GM12891 (cell line): ENCODE measurements around the gene OBP2B.
"Not testable (repeated sequence)": the region's sequence is repeated elsewhere in the genome, so short reads cannot be mapped to it uniquely, and the experiment has no call there.

ENCODE experiments used
- DNase-seq: peaks from one replicate; pipeline ENCODE4 v3.0.0; 2011; ENCODE audit warnings: low spot score; ENCODE audit not compliant: insufficient read length
- FAIRE-seq: peaks from 2 replicates; lab custom pipeline; 2011; peaks lifted over from hg19 to GRCh38; lab: Jason Lieb, UNC
- PAX5 ChIP-seq: IDR thresholded peaks from 2 replicates; pipeline ENCODE4 v1.6.1; 2011; ENCODE audit warnings: low read length, moderate library complexity, mild to moderate bottlenecking; ENCODE audit not compliant: insufficient read depth, severe bottlenecking
- POLR2A ChIP-seq: IDR thresholded peaks from 2 replicates; pipeline ENCODE4 v1.6.1; 2011; ENCODE audit warnings: low read depth, low read length, control low read depth
- POLR2AphosphoS5 ChIP-seq: IDR thresholded peaks from 2 replicates; pipeline ENCODE4 v1.6.1; 2011; ENCODE audit warnings: low read depth, low read length, control low read depth
- POU2F2 ChIP-seq: IDR thresholded peaks from 2 replicates; pipeline ENCODE4 v1.6.1; 2011; ENCODE audit warnings: low read depth, mild to moderate bottlenecking, control low read depth, low read length, moderate library complexity
- SPI1 ChIP-seq: IDR thresholded peaks from 2 replicates; pipeline ENCODE4 v1.6.1; 2011; ENCODE audit warnings: low read depth, low read length, control low read depth
- TAF1 ChIP-seq: IDR thresholded peaks from 2 replicates; pipeline ENCODE4 v1.6.1; 2011; ENCODE audit warnings: low read depth, low read length, control low read depth

OBP2B gene

GRCh38 chr9:133173056-133173455 is 36.0 kb downstream of the OBP2B start:
- DNase-seq (no peak), FAIRE-seq (no peak)
- no peak for TF ChIP-seq POLR2AphosphoS5
- no peak for TF ChIP-seq TAF1
- TF ChIP-seq SPI1, result no peak
- TF ChIP-seq PAX5, result no peak
- no peak for TF ChIP-seq POU2F2
- no peak for TF ChIP-seq POLR2A

- DNase-seq, result no peak
- TF ChIP-seq POU2F2 (no peak), PAX5 (no peak), TAF1 (no peak), POLR2A (no peak)
- FAIRE-seq, result no peak
Observed at GRCh38 chr9:133171161-133171961, 37.7 kb downstream of the OBP2B start.

GRCh38 chr9:133170716-133171115 is 38.3 kb downstream of the OBP2B start:
- FAIRE-seq (no peak), DNase-seq (no peak)
- TF ChIP-seq POU2F2 (no peak), SPI1 (no peak), PAX5 (no peak)

GRCh38 chr9:133169687-133170086 is 39.4 kb downstream of the OBP2B start:
- FAIRE-seq, DNase-seq: not testable (repeated sequence)

GRCh38 chr9:133169102-133169501 is 39.9 kb downstream of the OBP2B start:
- TF ChIP-seq POLR2A (no peak), SPI1 (no peak), POLR2AphosphoS5 (no peak), POU2F2 (no peak), TAF1 (no peak)
- no peak for DNase-seq
- no peak for FAIRE-seq

GRCh38 chr9:133168432-133168831 is 40.6 kb downstream of the OBP2B start:
- DNase-seq, result no peak
- TF ChIP-seq TAF1 (no peak), POLR2A (no peak), SPI1 (no peak), POLR2AphosphoS5 (no peak)
- FAIRE-seq, result no peak

GRCh38 chr9:133167769-133168168 is 41.3 kb downstream of the OBP2B start:
- no peak for DNase-seq
- FAIRE-seq, result no peak
- TF ChIP-seq TAF1, result no peak
- TF ChIP-seq SPI1, result no peak
- no peak for TF ChIP-seq POU2F2
- no peak for TF ChIP-seq POLR2AphosphoS5
- no peak for TF ChIP-seq PAX5
- TF ChIP-seq POLR2A, result no peak

GRCh38 chr9:133167096-133167730 is 41.8 kb downstream of the OBP2B start:
- TF ChIP-seq POLR2A, result no peak
- no peak for TF ChIP-seq SPI1
- TF ChIP-seq POU2F2, result no peak
- no peak for TF ChIP-seq POLR2AphosphoS5
- TF ChIP-seq PAX5, result no peak
- TF ChIP-seq TAF1, result no peak
- FAIRE-seq (no peak), DNase-seq (no peak)

GRCh38 chr9:133166392-133166791 is 42.7 kb downstream of the OBP2B start:
- FAIRE-seq, result no peak

GRCh38 chr9:133165452-133165730 is 43.7 kb downstream of the OBP2B start:
- DNase-seq, result no peak
- TF ChIP-seq POLR2AphosphoS5, result no peak
- no peak for TF ChIP-seq POU2F2
- TF ChIP-seq PAX5, result no peak
- no peak for TF ChIP-seq TAF1
- TF ChIP-seq SPI1, result no peak
- TF ChIP-seq POLR2A, result no peak
- no peak for FAIRE-seq

More at GRCh38 chr9:133166392-133166791, 42.7 kb downstream of the OBP2B start:
- no peak for TF ChIP-seq POLR2AphosphoS5
- no peak for TF ChIP-seq POLR2A
- TF ChIP-seq TAF1, result no peak
- no peak for TF ChIP-seq SPI1
- no peak for DNase-seq

- FAIRE-seq, result no peak
- no peak for DNase-seq
- TF ChIP-seq POLR2AphosphoS5 (no peak), POLR2A (no peak), SPI1 (no peak), POU2F2 (no peak), TAF1 (no peak), PAX5 (no peak)
Observed at GRCh38 chr9:133164191-133164590, 44.9 kb downstream of the OBP2B start.
